GM18861 (cell line): ENCODE results near the gene ATP7B.
"Not testable (repeated sequence)": the region's sequence is repeated elsewhere in the genome, so short reads cannot be mapped to it uniquely, and the experiment has no call there.

Experiments
- ATAC-seq: cut with Tn5 transposase; IDR thresholded peaks from one replicate; pipeline ENCODE4 v1.9.1; 2021; ENCODE audit not compliant: unreplicated experiment

Gene ATP7B

GRCh38 chr13:51924756-51925544, 86.3 kb downstream of the ATP7B start:
- no peak for ATAC-seq

GRCh38 chr13:51923983-51924539, 87.2 kb downstream of the ATP7B start:
- no peak for ATAC-seq

GRCh38 chr13:51922771-51923480, 88.3 kb downstream of the ATP7B start:
- no peak for ATAC-seq

GRCh38 chr13:51921790-51922740, 89.2 kb downstream of the ATP7B start:
- no peak for ATAC-seq

- ATAC-seq = no peak
These were observed 90.5 kb downstream of the ATP7B start for GRCh38 chr13:51920786-51921185.

- no peak for ATAC-seq
These were observed 91.0 kb downstream of the ATP7B start for GRCh38 chr13:51920267-51920666.

GRCh38 chr13:51919531-51919930, 91.7 kb downstream of the ATP7B start:
- no peak for ATAC-seq

- no peak for ATAC-seq
These were observed 94.3 kb downstream of the ATP7B start for GRCh38 chr13:51916962-51917361.

- ATAC-seq = no peak
These were observed 95.0 kb downstream of the ATP7B start for GRCh38 chr13:51916051-51916818.

- ATAC-seq = no peak
These were observed 97.1 kb downstream of the ATP7B start for GRCh38 chr13:51914137-51914493.

- no peak for ATAC-seq
These were observed 97.7 kb downstream of the ATP7B start for GRCh38 chr13:51913421-51914136.

- no peak for ATAC-seq
These were observed 98.6 kb downstream of the ATP7B start for GRCh38 chr13:51912511-51913225.

- ATAC-seq = no peak
These were observed 99.2 kb downstream of the ATP7B start for GRCh38 chr13:51912091-51912490.

- no peak for ATAC-seq
These were observed 100.7 kb downstream of the ATP7B start for GRCh38 chr13:51910508-51910907.

GRCh38 chr13:51909265-51909664, 102.0 kb downstream of the ATP7B start:
- not testable (repeated sequence) for ATAC-seq

- ATAC-seq = no peak
These were observed 104.1 kb downstream of the ATP7B start for GRCh38 chr13:51907040-51907732.

GRCh38 chr13:51906581-51906980, 104.7 kb downstream of the ATP7B start:
- no peak for ATAC-seq

- ATAC-seq = no peak
These were observed 105.5 kb downstream of the ATP7B start for GRCh38 chr13:51905787-51906186.
